GF-D8 (cell line): ENCODE data around the gene NAALADL2.
"Not testable (repeated sequence)": the region's sequence is repeated elsewhere in the genome, so short reads cannot be mapped to it uniquely, and the experiment has no call there.

ENCODE experiments used
- DNase-seq: peaks from one replicate; lab custom pipeline; 2025; lab: John Stamatoyannopoulos, UW

Gene NAALADL2

GRCh38 chr3:175428466-175428865 lies 569.3 kb downstream of the NAALADL2 start:
- no peak for DNase-seq

DNA sequence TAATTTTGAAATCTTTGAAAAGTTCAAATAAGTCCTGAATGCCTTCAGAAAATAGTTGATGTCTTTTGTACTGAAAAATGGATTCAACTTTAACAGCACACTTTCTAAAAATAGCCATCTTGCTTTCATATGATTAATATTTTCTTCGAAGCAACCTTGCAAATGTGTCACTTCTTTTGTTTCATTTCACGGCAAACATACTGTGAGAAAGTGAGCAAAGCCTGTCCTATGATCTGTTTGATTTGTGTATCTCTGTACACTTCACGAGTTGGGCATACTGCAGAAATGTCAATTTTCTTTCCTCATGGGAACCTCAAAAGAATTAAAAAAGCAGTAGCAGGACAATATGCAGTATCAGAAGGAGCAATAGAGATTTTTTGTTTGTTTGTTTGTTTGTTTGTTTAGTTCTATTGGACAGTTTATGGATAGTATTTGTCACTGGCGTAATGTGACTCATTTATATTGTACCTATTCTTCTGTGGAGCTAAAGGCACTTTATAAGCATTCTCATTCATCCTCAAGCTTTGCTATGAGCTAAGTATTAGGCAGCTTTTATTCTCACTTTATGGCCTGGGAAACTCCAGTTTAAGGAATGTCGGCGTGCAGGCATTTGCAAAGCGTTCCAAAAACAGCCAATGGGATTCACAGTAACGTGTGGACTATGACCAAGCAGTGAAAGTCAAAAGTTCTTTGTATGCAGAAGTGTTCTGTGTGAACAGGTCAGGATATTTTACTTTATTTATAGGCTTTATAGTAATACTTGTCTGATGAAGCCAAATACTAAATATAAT lies 572.0 kb downstream of the NAALADL2 start:
- DNase-seq: no peak

DNA sequence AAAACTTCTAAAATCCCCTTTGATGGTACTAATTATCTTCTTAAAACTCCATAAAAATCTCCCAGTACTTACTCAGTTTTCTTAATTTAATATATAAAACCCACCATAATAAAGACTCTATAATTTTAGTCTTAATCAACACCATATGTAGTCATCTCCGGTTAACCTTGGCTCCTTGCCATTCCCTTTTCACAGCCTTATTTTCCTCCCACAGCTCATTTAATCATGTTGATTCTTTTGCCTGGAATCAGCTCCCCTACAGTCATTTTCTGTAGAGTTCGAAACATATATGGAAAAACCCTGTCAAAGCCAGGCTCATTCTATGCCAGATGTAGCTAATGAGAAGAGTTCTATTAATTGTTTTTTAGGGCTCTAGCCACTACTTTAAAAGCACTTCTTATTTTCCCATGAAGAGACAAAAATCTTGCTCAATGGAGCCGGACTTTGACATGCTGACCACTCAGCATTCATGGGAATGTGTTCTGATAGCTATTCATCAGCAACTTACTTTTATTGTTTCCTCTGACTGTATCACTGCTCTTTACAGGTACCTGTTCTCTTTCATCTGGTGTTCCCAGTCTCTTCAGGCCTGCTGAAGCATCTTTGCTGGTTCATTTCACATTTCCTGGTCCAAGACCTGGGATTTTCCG lies 573.4 kb downstream of the NAALADL2 start:
- no peak for DNase-seq

GRCh38 chr3:175433026-175433674 lies 574.0 kb downstream of the NAALADL2 start:
- no peak for DNase-seq

- no peak for DNase-seq
Measured at GRCh38 chr3:175434561-175434960, 575.4 kb downstream of the NAALADL2 start.

GRCh38 chr3:175443682-175444081 lies 584.5 kb downstream of the NAALADL2 start:
- DNase-seq: no peak

DNA sequence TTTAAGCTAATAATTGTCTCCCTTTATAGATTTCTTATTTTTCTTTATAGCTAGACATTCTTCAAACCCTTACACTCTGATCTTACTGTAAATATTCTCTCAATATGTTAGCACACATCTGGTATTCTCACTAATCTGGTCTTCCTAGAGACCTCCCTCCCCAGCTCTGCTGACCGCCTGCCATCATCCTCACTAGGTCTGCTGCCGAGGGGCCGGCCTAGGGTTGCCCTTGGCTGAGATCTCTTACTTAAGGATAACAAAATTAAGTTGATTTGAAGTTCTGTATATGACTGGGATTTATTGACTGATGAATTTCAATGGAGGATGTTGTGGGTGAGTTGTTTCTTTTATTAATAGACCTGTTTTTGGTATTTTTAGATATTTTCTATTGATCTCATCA lies 586.6 kb downstream of the NAALADL2 start:
- no peak for DNase-seq

GRCh38 chr3:175447521-175447920 lies 588.4 kb downstream of the NAALADL2 start:
- no peak for DNase-seq

GRCh38 chr3:175453361-175453760 lies 594.2 kb downstream of the NAALADL2 start:
- DNase-seq: no peak

GRCh38 chr3:175456466-175456865 lies 597.3 kb downstream of the NAALADL2 start:
- no peak for DNase-seq

GRCh38 chr3:175457301-175457700 lies 598.2 kb downstream of the NAALADL2 start:
- DNase-seq: no peak

GRCh38 chr3:175460849-175461399 lies 601.8 kb downstream of the NAALADL2 start:
- not testable (repeated sequence) for DNase-seq

DNA sequence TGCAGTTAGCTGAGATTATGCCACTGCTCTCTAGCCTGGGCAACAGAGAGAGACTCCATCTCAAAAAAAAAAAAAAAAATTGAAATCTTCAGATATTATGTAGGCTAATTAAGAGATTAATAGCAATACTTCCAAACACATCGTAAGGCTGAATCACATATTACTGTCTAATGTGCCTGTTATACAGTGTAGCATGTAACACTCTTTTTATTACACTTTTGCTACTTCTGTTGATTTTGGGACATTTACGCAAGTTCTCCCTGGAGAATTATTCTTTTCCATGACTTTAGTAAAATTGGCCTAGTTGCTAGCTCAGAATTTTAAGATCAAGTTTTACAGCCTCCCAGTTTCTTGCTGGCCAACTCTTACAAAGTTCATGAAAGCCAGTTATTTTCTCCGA lies 605.2 kb downstream of the NAALADL2 start:
- DNase-seq: no peak

DNA sequence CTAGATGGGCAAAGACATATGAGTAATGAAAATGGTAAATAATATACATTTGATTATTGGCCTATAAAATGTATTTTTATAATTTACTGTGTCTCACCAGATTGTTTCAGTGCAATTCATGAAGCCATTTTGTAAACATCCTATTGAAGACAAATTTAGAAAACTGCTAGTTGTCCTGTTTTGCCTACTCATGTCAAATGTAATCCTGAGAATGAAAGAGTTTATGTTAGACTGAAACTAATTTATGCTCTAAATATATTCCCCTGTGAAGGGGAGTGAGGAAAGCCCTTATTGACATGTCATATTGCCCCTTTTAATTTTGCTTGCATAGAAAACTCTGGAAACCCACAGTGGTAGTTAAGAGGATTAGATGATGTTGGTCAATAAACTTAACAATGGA lies 610.0 kb downstream of the NAALADL2 start:
- DNase-seq: no peak

DNA sequence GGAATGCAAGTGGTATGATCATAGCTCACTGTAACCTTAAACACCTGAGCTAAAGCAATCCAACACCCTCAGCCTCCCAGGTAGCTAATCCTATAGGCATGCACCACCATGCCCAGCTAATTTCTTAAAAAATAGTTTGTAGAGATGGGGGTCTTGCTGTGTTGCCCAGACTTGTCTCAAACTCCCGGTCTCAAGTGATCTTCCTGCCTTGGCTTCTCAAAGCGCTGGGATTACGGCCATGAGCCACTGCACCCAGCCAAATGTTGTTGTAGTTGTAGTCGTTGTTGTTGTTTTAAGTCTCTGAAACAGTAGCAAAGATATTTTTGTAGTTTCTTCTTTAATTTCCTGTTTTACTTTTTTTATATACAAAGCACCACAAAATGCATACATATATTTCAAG lies 616.6 kb downstream of the NAALADL2 start:
- DNase-seq: no peak

DNA sequence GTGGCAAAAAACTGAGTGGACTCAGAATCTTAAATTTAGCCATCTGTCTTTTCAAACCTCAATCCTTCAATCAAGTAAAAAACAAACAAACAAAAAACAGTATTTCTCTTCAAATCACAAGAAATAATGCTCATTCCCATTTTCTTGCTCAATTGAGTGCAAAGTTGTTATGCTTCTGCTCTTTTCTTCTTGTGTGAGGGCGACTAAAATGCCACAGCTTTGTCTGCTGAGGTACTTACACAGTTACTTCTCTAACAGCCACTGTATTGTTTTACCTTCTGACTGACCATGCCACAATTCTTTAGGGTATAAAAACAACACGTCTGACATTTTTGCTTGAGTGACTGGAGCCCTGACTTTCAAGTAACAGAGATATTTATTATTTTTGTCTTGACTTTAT lies 617.4 kb downstream of the NAALADL2 start:
- no peak for DNase-seq

DNA sequence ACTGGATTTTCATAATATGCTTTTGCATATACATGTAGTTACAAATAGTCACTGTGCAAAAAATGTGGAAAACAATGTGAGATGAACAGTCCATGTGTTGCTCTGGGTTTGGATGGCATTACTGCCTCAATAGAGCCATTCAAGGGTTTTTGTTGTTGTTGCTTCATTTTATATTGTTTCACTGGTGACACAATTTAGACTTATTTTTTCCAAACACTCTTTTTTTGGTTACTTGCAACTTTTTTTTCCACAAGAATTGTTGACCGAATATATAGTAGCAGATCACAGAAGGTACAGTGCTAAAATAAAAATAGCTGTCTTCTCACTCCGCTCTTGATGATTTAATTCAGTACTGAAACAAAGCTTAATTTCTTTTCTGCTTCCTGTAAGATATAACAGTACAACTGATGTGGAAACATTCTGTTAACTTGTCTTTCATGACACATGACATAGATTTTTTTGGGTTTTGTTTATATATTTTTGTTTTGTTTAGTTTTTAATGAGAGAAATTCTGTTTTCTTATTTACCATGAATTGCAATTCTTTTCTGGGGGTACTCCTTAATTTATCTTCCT lies 618.6 kb downstream of the NAALADL2 start:
- no peak for DNase-seq

DNA sequence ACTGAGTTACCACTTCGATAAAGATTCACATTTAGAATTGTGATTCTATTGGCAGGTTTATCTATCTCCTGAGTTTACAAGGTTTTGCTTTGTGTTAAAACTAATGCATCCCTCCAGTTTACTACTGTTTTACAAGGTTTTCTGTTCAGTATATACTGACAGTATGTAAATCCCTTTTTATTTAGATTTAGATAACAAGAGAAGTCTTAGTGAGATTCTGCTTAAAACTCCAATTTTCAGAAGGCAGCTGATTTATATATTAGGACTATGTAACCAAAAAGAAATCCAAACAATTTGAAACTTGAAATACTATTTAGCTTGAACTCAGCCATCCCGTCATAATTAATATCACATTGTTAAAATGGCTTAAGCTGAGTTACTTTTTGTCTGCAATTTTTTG lies 619.2 kb downstream of the NAALADL2 start:
- no peak for DNase-seq

DNA sequence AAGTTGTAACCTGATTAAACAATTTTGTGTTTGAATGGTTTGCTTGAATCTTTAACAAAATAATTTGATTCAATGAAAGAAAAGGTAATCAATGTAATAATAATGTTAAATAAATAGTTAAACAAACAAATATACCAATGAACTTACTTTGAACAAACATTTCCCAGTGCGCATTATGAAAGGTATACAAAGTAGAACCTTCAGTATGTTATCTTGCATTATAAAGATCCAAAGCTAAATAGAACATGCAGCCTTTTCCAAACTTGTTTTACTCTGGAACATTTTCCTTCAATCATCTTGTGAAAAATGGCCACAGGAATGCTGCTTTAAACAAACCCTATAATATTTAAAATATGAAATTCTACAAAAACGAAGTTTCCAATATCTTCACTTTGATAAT lies 620.0 kb downstream of the NAALADL2 start:
- no peak for DNase-seq

DNA sequence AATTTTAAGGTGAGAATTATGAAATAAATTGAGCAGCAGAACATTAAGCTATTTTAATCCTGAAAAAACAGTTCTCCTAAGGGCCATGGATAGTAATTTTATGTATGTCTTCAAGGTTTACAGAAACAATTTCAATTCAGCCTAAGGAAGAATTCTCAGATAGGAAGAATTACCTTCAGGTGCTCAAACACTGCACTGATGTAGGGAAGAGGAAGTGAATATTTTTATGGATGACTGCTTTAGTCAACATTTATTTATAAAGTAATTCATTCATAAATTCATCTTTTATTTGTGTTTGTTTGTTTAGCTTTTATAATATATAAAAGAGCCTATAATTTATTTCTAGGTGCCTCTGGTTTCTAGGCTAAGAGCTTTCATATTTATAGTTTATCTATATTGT lies 620.7 kb downstream of the NAALADL2 start:
- no peak for DNase-seq

GRCh38 chr3:175484666-175485065 lies 625.5 kb downstream of the NAALADL2 start:
- DNase-seq: no peak

GRCh38 chr3:175485436-175485835 lies 626.3 kb downstream of the NAALADL2 start:
- no peak for DNase-seq

- no peak for DNase-seq
Measured at GRCh38 chr3:175486255-175486654, 627.1 kb downstream of the NAALADL2 start.
